SK-N-SH (cell line): ENCODE results near the gene SF3B5.

Experiments used
- CTCF ChIP-seq: fragments of 200-600 bp; sonication (generic); IDR thresholded peaks from 2 replicates; pipeline ENCODE4 v1.6.1; 2017; ENCODE audit warnings: antibody characterized with exemption, mild to moderate bottlenecking, moderate library complexity
- EP300 ChIP-seq, 2 experiments: IDR thresholded peaks; 2 replicates each; pipeline versions ENCODE4 v1.4.0 to v1.6.1; 2012; ENCODE audit warnings: borderline replicate concordance in 1 of 2, low read depth in 1 of 2, low read length in 1 of 2
- FOXM1 ChIP-seq: IDR thresholded peaks from 2 replicates; pipeline ENCODE4 v1.4.0; 2012; ENCODE audit warnings: low read depth, mild to moderate bottlenecking
- GABPA ChIP-seq: IDR thresholded peaks from 2 replicates; pipeline ENCODE4 v1.4.0; 2012; ENCODE audit warnings: low read depth, mild to moderate bottlenecking
- JUND ChIP-seq: IDR thresholded peaks from 2 replicates; pipeline ENCODE4 v1.4.0; 2012
- PBX3 ChIP-seq: IDR thresholded peaks from 2 replicates; pipeline ENCODE4; 2012
- RCOR1 ChIP-seq: fragments of 150-350 bp; IDR thresholded peaks from 2 replicates; pipeline ENCODE4 v1.6.1; 2017; ENCODE audit warnings: antibody characterized with exemption, low read length
- REST ChIP-seq: IDR thresholded peaks from 2 replicates; pipeline ENCODE4 v1.6.1; 2012; ENCODE audit warnings: mild to moderate bottlenecking, low read depth, low read length, moderate library complexity
- SMC3 ChIP-seq: IDR thresholded peaks from 2 replicates; pipeline ENCODE4 v1.6.1; 2012; ENCODE audit warnings: low read depth, low read length, improper control_type of control experiment
- TAF1 ChIP-seq: IDR thresholded peaks from 2 replicates; pipeline ENCODE4 v1.6.1; 2012; ENCODE audit warnings: low read depth, mild to moderate bottlenecking, low read length, moderate library complexity, borderline replicate concordance
- TF ChIP-seq, protein P1 (sequence below): IDR thresholded peaks from 2 replicates; pipeline ENCODE4 v1.4.0; 2012; ENCODE audit warnings: low read depth, borderline replicate concordance
- TF ChIP-seq, protein P2 (sequence below): fragments of 150-350 bp; IDR thresholded peaks from 2 replicates; pipeline ENCODE4 v1.6.1; 2017; ENCODE audit warnings: antibody characterized with exemption, low read length, low read depth, borderline replicate concordance

DNA sequence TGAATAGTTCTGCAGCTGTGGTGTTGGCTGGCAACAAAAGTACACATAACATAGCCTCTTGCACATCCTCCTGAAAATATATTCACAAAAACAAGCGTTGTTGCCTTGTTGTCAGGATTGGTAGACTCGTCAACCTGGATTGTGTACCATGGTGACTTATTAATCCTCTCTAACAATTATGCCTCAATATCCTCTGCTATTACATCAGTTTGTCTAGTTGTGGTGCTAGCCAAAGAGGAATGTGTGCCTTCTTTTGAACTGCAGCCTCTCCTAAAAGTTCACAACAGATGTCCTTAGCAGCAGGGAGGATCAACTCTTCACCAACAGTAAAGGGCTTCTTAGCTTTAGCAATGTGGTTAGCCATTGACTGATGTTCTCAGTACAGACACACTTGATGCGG lies 3.6 kb upstream of the SF3B5 start:
- TF ChIP-seq, protein P1, sequence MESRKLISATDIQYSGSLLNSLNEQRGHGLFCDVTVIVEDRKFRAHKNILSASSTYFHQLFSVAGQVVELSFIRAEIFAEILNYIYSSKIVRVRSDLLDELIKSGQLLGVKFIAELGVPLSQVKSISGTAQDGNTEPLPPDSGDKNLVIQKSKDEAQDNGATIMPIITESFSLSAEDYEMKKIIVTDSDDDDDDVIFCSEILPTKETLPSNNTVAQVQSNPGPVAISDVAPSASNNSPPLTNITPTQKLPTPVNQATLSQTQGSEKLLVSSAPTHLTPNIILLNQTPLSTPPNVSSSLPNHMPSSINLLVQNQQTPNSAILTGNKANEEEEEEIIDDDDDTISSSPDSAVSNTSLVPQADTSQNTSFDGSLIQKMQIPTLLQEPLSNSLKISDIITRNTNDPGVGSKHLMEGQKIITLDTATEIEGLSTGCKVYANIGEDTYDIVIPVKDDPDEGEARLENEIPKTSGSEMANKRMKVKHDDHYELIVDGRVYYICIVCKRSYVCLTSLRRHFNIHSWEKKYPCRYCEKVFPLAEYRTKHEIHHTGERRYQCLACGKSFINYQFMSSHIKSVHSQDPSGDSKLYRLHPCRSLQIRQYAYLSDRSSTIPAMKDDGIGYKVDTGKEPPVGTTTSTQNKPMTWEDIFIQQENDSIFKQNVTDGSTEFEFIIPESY = no peak
- no peak for TF ChIP-seq FOXM1
- no peak for TF ChIP-seq CTCF
- TF ChIP-seq SMC3 = no peak
- no peak for TF ChIP-seq PBX3
- TF ChIP-seq, protein P2, sequence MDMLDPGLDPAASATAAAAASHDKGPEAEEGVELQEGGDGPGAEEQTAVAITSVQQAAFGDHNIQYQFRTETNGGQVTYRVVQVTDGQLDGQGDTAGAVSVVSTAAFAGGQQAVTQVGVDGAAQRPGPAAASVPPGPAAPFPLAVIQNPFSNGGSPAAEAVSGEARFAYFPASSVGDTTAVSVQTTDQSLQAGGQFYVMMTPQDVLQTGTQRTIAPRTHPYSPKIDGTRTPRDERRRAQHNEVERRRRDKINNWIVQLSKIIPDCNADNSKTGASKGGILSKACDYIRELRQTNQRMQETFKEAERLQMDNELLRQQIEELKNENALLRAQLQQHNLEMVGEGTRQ = no peak
- no peak for TF ChIP-seq EP300 (IDR thresholded peaks at IDR 0.05; ENCODE audit: borderline replicate concordance in 1 of 2, low read depth in 1 of 2, low read length in 1 of 2)
- TF ChIP-seq TAF1 = no peak
- no peak for TF ChIP-seq REST
- TF ChIP-seq JUND = no peak
- TF ChIP-seq GABPA = no peak
- no peak for TF ChIP-seq RCOR1
